K562 (cell line): ENCODE measurements around the gene ARIH1. TPM values are rescaled to one million over a fixed set of nuclear protein-coding genes. Genes with fewer than 3 reads are reported as not detected.

Experiments used
- ATAC-seq: fragments of 200-7000 bp; cut with Tn5 transposase; 3 replicates; pipeline ENCODE4 v1.9.1; 2020; ENCODE audit warnings: moderate library complexity
- BruUV-seq: library from RNA; stranded (reverse); fragments of 400-500 nt; replicated peaks from 2 replicates; lab custom pipeline; 2021; lab: Mats Ljungman, UMichigan
- CTCF ChIA-PET: fragments of 300-600 bp; formaldehyde crosslinking; extraction: SDS; loops from one replicate; lab custom pipeline; 2021; ENCODE audit warnings: low intra/inter-chr PET ratio; lab: Yijun Ruan, JAX
- POLR2A ChIA-PET: fragments of 300-600, 350-650 bp; sonication (Branson Sonifier 250); formaldehyde crosslinking; extraction: SDS; loops from one replicate; lab custom pipeline; 2021; ENCODE audit warnings: antibody characterized with exemption, inconsistent platforms; lab: Yijun Ruan, JAX
- DNase-seq, 4 experiments: peaks; one replicate each; pipeline versions ENCODE4 v3.0.0 to v3.0.0-alpha.2; 2011 to 2018; ENCODE audit warnings: low spot score in 3 of 4, mixed read lengths in 3 of 4; ENCODE audit errors: extremely low read depth in 1 of 4
- FAIRE-seq: peaks from 2 replicates; lab custom pipeline; 2011; peaks lifted over from hg19 to GRCh38; lab: Jason Lieb, UNC
- H2AFZ ChIP-seq: 2 replicates; pipeline ENCODE4 v1.6.0; 2011; ENCODE audit warnings: low read depth, low read length, control low read depth, inconsistent platforms
- H3K27ac ChIP-seq: fragments of 200-600 bp; 3 replicates; pipeline ENCODE4 v1.8.0; 2011; ENCODE audit warnings: low read depth, mild to moderate bottlenecking, control low read depth, inconsistent platforms, low read length, moderate library complexity, mixed read lengths; ENCODE audit errors: extremely low read depth
- H3K27me3 ChIP-seq, 2 experiments: fragments of 300-600 bp in 1 of 2; 2 replicates in 1 of 2; 3 replicates in 1 of 2; pipeline versions ENCODE4 v1.6.0 to v1.8.0; 2011; ENCODE audit warnings: inconsistent platforms in 2 of 2, low read length in 2 of 2, mild to moderate bottlenecking in 1 of 2, mixed read lengths in 1 of 2, moderate library complexity in 1 of 2; ENCODE audit not compliant: control insufficient read depth in 2 of 2, insufficient read depth in 2 of 2
- H3K36me3 ChIP-seq: fragments of 300-600 bp; 3 replicates; pipeline ENCODE4 v1.8.0; 2011; ENCODE audit warnings: mild to moderate bottlenecking, low read length, inconsistent platforms; ENCODE audit not compliant: control insufficient read depth, insufficient read depth
- H3K4me1 ChIP-seq, 2 experiments: fragments of 200-600 bp in 1 of 2; replicated peaks in 1 of 2; 2 replicates in 1 of 2; 3 replicates in 1 of 2; pipeline versions ENCODE4 v1.5.1 to v1.8.0; 2011; ENCODE audit warnings: inconsistent platforms in 2 of 2, low read length in 2 of 2, mild to moderate bottlenecking in 1 of 2, mixed read lengths in 1 of 2, moderate library complexity in 1 of 2; ENCODE audit not compliant: control insufficient read depth in 2 of 2, insufficient read depth in 2 of 2
- H3K4me2 ChIP-seq: 2 replicates; pipeline ENCODE4 v1.6.1; 2011; ENCODE audit warnings: low read length, control low read depth, inconsistent platforms, mixed read lengths; ENCODE audit not compliant: insufficient read depth
- H3K4me3 ChIP-seq: fragments of 200-600 bp; sonication (generic), shearing (Covaris generic); 2 replicates; pipeline ENCODE4 v1.5.1; 2016; ENCODE audit warnings: control low read depth, inconsistent platforms
- H3K79me2 ChIP-seq: fragments of 200-600 bp; 3 replicates; pipeline ENCODE4 v1.8.0; 2011; ENCODE audit warnings: low read length, inconsistent platforms; ENCODE audit not compliant: control insufficient read depth, insufficient read depth
- H3K9ac ChIP-seq, 2 experiments: 2 replicates each; pipeline versions ENCODE4 v1.6.0 to v1.6.1; 2011; ENCODE audit warnings: low read depth in 2 of 2, low read length in 2 of 2, control low read depth in 1 of 2, inconsistent platforms in 1 of 2, mild to moderate bottlenecking in 1 of 2, mixed read lengths in 1 of 2; ENCODE audit not compliant: insufficient read depth in 1 of 2
- H3K9me1 ChIP-seq: one replicate; pipeline ENCODE4 v1.6.0; 2011; ENCODE audit warnings: inconsistent platforms, mild to moderate bottlenecking, low read length, moderate library complexity; ENCODE audit not compliant: control insufficient read depth, insufficient read depth
- H3K9me3 ChIP-seq: replicated peaks from 2 replicates; pipeline ENCODE4 v1.5.1; 2011; ENCODE audit warnings: low read depth, low read length, inconsistent platforms; ENCODE audit not compliant: control insufficient read depth, insufficient read depth
- H4K20me1 ChIP-seq: replicated peaks from 2 replicates; pipeline ENCODE4 v1.6.1; 2011; ENCODE audit warnings: low read length, inconsistent platforms, mixed read lengths; ENCODE audit not compliant: control insufficient read depth, insufficient read depth
- ARNT ChIP-seq, 2 experiments: fragments of 450-650 bp; IDR thresholded peaks; 2 replicates each; pipeline ENCODE4 v1.6.1; 2016; ENCODE audit warnings: mild to moderate bottlenecking in 1 of 2
- CCAR2 ChIP-seq: fragments of 200-400 bp; formaldehyde crosslinking; IDR thresholded peaks from 2 replicates; pipeline ENCODE4 v1.6.1; 2017; ENCODE audit warnings: mild to moderate bottlenecking, low read depth, low read length
- CTCFL ChIP-seq: IDR thresholded peaks from 2 replicates; pipeline ENCODE4 v1.6.1; 2011; ENCODE audit warnings: borderline replicate concordance, low read depth, mild to moderate bottlenecking, moderate library complexity, low read length; ENCODE audit not compliant: insufficient read depth, poor library complexity, severe bottlenecking
- LARP7 ChIP-seq: fragments of 450-650 bp; IDR thresholded peaks from 2 replicates; pipeline ENCODE4 v1.6.1; 2016
- RUNX1 ChIP-seq: sonication (generic); IDR thresholded peaks from 2 replicates; pipeline ENCODE4 v1.6.1; 2016; ENCODE audit warnings: antibody characterized with exemption, low read depth
- SMARCE1 ChIP-seq: fragments of 450-650 bp; IDR thresholded peaks from 2 replicates; pipeline ENCODE4 v1.7.1; 2016; ENCODE audit warnings: mild to moderate bottlenecking
- TBL1XR1 ChIP-seq, 2 experiments: IDR thresholded peaks; 2 replicates each; pipeline ENCODE4 v1.6.1; 2012; ENCODE audit warnings: improper control_type of control experiment in 2 of 2, low read length in 2 of 2, mild to moderate bottlenecking in 1 of 2
- WGBS: fragments of 100-300 bp; shearing (Covaris generic); methylation state at CpG from one replicate; pipeline ENCODE4 v1.1.6; 2016; ENCODE audit warnings: low coverage, mixed read lengths; ENCODE audit not compliant: insufficient coverage; ENCODE audit errors: missing lambda C conversion rate; 5-methylcytosine and 5-hydroxymethylcytosine counted together
- in situ Hi-C: fragments of 300-500 bp; cut with MboI; formaldehyde crosslinking; loops from 4 replicates; pipeline ENCODE4 v1.15.0; 2018; ENCODE audit warnings: inconsistent platforms, mixed read lengths
- intact Hi-C: fragments of 100-400 bp; cut with micrococcal nuclease; formaldehyde crosslinking; loops from 2 replicates; pipeline ENCODE4 v1.14.2; 2022
- polyA plus RNA-seq, 8 experiments: library from polyadenylated mRNA; depleted of rRNA in 4 of 8; stranded (reverse) in 5 of 8; unstranded in 3 of 8; fragments of >200 nt; fragmentation: Nextera tagmentation in 2 of 8; fragmentation: Illumina TruSeq in 1 of 8; extraction: Ambion mirVana in 2 of 8; extraction: Trizol in 1 of 8; gene quantifications; 2 replicates each; pipeline versions ENCODE4 v1.2.1 to v1.2.3, GENCODE V29; 2011 to 2014; ENCODE audit warnings: inconsistent platforms in 1 of 8, missing spikeins in 1 of 8
- total RNA-seq, 7 experiments: library from RNA; depleted of rRNA in 6 of 7; stranded (reverse); fragments of >200 nt in 6 of 7; fragmentation: Illumina TruSeq in 2 of 7; extraction: Trizol in 2 of 7; gene quantifications; 2 replicates each; pipeline versions ENCODE4 v1.2.1 to v1.2.3, GENCODE V29; 2011 to 2021; ENCODE audit warnings: low replicate concordance in 1 of 7

Gene ARIH1
- total and polyA plus RNA-seq, 9 of the 15 experiments (the other 6 are each of a cell fraction or from before 2014, with no cell fraction given): 17.7 to 125 (median 31.4) TPM

GRCh38 chr15:72496783-72497182, 22.7 kb downstream of the ARIH1 start:
- in situ Hi-C loops (no loop called here), intact Hi-C loops (no loop called here)
- H3K79me2 ChIP-seq: peaks cover 92% of the 10 kb centered on the region
- TF ChIP-seq RUNX1 (no peak), TBL1XR1 (IDR thresholded peaks at IDR 0.05; ENCODE audit: low read length in 2 of 2) (no peak), CTCFL (no peak), ARNT (IDR thresholded peaks at IDR 0.05) (no peak), LARP7 (no peak), CCAR2 (no peak), SMARCE1 (no peak)
- no peak for ATAC-seq
- no peak overlapping the region for H3K27ac ChIP-seq
- CTCF ChIA-PET: no interaction called here
- POLR2A ChIA-PET: interaction anchor here (1.5 to 7.3 kb wide), 3 partner anchors 11 to 16 kb away, joined by 4 to 50 read pairs (median 5); no protein-coding TSS in a partner anchor
- H3K4me1 ChIP-seq: no peaks in the 10 kb centered on the region
- H3K4me3 ChIP-seq: no peak overlapping the region
- H4K20me1 ChIP-seq: no peaks in the 10 kb centered on the region; the same call in 1 of the 2 replicates
- 94% methylated on average over 2 of the region's 2 CpGs for WGBS
- H3K4me2 ChIP-seq: no peak overlapping the region
- no peak overlapping the region for H2AFZ ChIP-seq
- H3K36me3 ChIP-seq: peaks cover 25% of the 10 kb centered on the region; the same call in 2 of the 3 replicates
- FAIRE-seq: no peak
- no peaks in the 10 kb centered on the region for H3K9me3 ChIP-seq
- H3K27me3 ChIP-seq: no peaks in the 10 kb centered on the region
- no peak for DNase-seq
- H3K9ac ChIP-seq: no peak overlapping the region
- no peaks in the 10 kb centered on the region for H3K9me1 ChIP-seq
- BruUV-seq: no TSS peak
